SK-N-MC (cell line): ENCODE results near the gene PACS1.

ENCODE experiments used
- DNase-seq: peaks from one replicate; pipeline ENCODE4 v3.0.0-alpha.2; 2011; ENCODE audit warnings: low read depth, low spot score
- H3K27ac ChIP-seq: fragments of 200-600 bp; sonication (generic); 2 replicates; pipeline ENCODE4 v1.5.1; 2016; ENCODE audit warnings: mixed run types
- H3K36me3 ChIP-seq: fragments of 200-600 bp; sonication (generic); 2 replicates; pipeline ENCODE4 v1.6.1; 2017; ENCODE audit warnings: antibody characterized with exemption, low read length, mixed read lengths; ENCODE audit not compliant: insufficient read depth
- H3K4me3 ChIP-seq: fragments of 200-600 bp; sonication (generic); 2 replicates; pipeline ENCODE4 v1.5.1; 2016
- H3K9ac ChIP-seq: fragments of 200-600 bp; sonication (generic); 2 replicates; pipeline ENCODE4 v1.8.0; 2017; ENCODE audit warnings: mixed run types, mixed read lengths; ENCODE audit not compliant: insufficient read length
- H3K9me3 ChIP-seq: fragments of 200-600 bp; sonication (generic); 2 replicates; pipeline ENCODE4 v1.6.1; 2017; ENCODE audit warnings: low read depth, mild to moderate bottlenecking, antibody characterized with exemption, low read length, moderate library complexity, mixed read lengths
- EZH2 ChIP-seq: fragments of 200-600 bp; sonication (generic); IDR thresholded peaks from one replicate; pipeline ENCODE4 v1.6.1; 2017; ENCODE audit warnings: antibody characterized with exemption
- FOXP2 ChIP-seq: optimal IDR thresholded peaks from 2 replicates; pipeline ENCODE3; 2011; ENCODE audit warnings: mild to moderate bottlenecking, moderate library complexity; ENCODE audit not compliant: insufficient read depth; ENCODE audit errors: extremely low read length, control extremely low read depth
- POLR2AphosphoS5 ChIP-seq: IDR thresholded peaks from 2 replicates; pipeline ENCODE4 v1.6.1; 2012; ENCODE audit warnings: mild to moderate bottlenecking, low read depth, low read length, borderline replicate concordance

PACS1 gene

GRCh38 chr11:66036334-66036710 lies 33.8 kb upstream of the PACS1 start:
- no peak overlapping the region for H3K9ac ChIP-seq
- H3K27ac ChIP-seq: no peak overlapping the region
- TF ChIP-seq FOXP2 (no peak), POLR2AphosphoS5 (no peak), EZH2 (no peak)
- DNase-seq: no peak
- no peaks in the 10 kb centered on the region for H3K36me3 ChIP-seq
- no peaks in the 10 kb centered on the region for H3K9me3 ChIP-seq
- H3K4me3 ChIP-seq: no peak overlapping the region

GRCh38 chr11:66037327-66037726 lies 32.7 kb upstream of the PACS1 start:
- TF ChIP-seq FOXP2 (no peak), POLR2AphosphoS5 (no peak), EZH2 (no peak)
- no peak overlapping the region for H3K9ac ChIP-seq
- no peak overlapping the region for H3K27ac ChIP-seq
- no peak for DNase-seq
- H3K36me3 ChIP-seq: no peaks in the 10 kb centered on the region
- no peak overlapping the region for H3K4me3 ChIP-seq
- no peaks in the 10 kb centered on the region for H3K9me3 ChIP-seq

GRCh38 chr11:66039765-66040164 lies 30.3 kb upstream of the PACS1 start:
- no peak for TF ChIP-seq POLR2AphosphoS5
- TF ChIP-seq EZH2: no peak
- TF ChIP-seq FOXP2: no peak
- no peak for DNase-seq
- Histone ChIP-seq H3K9ac (no peak overlapping the region), H3K27ac (no peak overlapping the region), H3K4me3 (no peak overlapping the region), H3K9me3 (no peaks in the 10 kb centered on the region), H3K36me3 (no peaks in the 10 kb centered on the region)

GRCh38 chr11:66042227-66042995 lies 27.7 kb upstream of the PACS1 start:
- no peak for DNase-seq
- no peak for TF ChIP-seq FOXP2
- no peak for TF ChIP-seq POLR2AphosphoS5
- no peak for TF ChIP-seq EZH2

GRCh38 chr11:66042996-66043906 lies 26.8 kb upstream of the PACS1 start:
- no peaks in the 10 kb centered on the region for H3K9me3 ChIP-seq
- DNase-seq: no peak
- no peaks in the 10 kb centered on the region for H3K36me3 ChIP-seq
- H3K4me3 ChIP-seq: no peak overlapping the region
- no peak overlapping the region for H3K9ac ChIP-seq
- TF ChIP-seq EZH2 (no peak), FOXP2 (no peak), POLR2AphosphoS5 (no peak)
- H3K27ac ChIP-seq: no peak overlapping the region

More at GRCh38 chr11:66042227-66042995, 27.7 kb upstream of the PACS1 start:
- Histone ChIP-seq H3K36me3 (no peaks in the 10 kb centered on the region), H3K4me3 (no peak overlapping the region), H3K9ac (no peak overlapping the region), H3K9me3 (no peaks in the 10 kb centered on the region), H3K27ac (no peak overlapping the region)

- no peak overlapping the region for H3K9ac ChIP-seq
- no peak for TF ChIP-seq FOXP2
- TF ChIP-seq POLR2AphosphoS5: no peak
- no peak for TF ChIP-seq EZH2
- H3K9me3 ChIP-seq: no peaks in the 10 kb centered on the region
- H3K27ac ChIP-seq: no peak overlapping the region
- no peaks in the 10 kb centered on the region for H3K36me3 ChIP-seq
- no peak for DNase-seq
- peak overlapping the region; percentile 33; the same call in 1 of the 2 replicates for H3K4me3 ChIP-seq
These were observed 25.3 kb upstream of the PACS1 start for GRCh38 chr11:66044757-66045156.

GRCh38 chr11:66045177-66045639 lies 24.9 kb upstream of the PACS1 start:
- Histone ChIP-seq H3K9ac (no peak overlapping the region), H3K36me3 (no peaks in the 10 kb centered on the region), H3K4me3 (peak overlapping the region; percentile 33; the same call in 1 of the 2 replicates), H3K27ac (no peak overlapping the region), H3K9me3 (no peaks in the 10 kb centered on the region)
- no peak for TF ChIP-seq EZH2
- no peak for TF ChIP-seq POLR2AphosphoS5
- TF ChIP-seq FOXP2: no peak
- peak; percentile 50 for DNase-seq

GRCh38 chr11:66046901-66047300 lies 23.2 kb upstream of the PACS1 start:
- no peak for DNase-seq
- Histone ChIP-seq H3K4me3 (no peak overlapping the region), H3K27ac (no peak overlapping the region), H3K9me3 (no peaks in the 10 kb centered on the region), H3K36me3 (no peaks in the 10 kb centered on the region), H3K9ac (no peak overlapping the region)
- TF ChIP-seq FOXP2: no peak
- TF ChIP-seq EZH2: no peak
- no peak for TF ChIP-seq POLR2AphosphoS5
